ENCODE measurements around the gene GABBR2.

GABBR2 gene

GRCh38 chr9:98359569-98359968 is 349.2 kb downstream of the GABBR2 start:
- no peak overlapping the region for H3K4me3 Mint-ChIP-seq
- peak overlapping the region; percentile 57 for H3K27ac Mint-ChIP-seq
- H3K36me3 Mint-ChIP-seq (ENCODE audit: low read depth) = no peaks in the 10 kb centered on the region
- peaks cover 12% of the 10 kb centered on the region for H3K9me3 Mint-ChIP-seq
- peaks cover 12% of the 10 kb centered on the region for H3K4me1 Mint-ChIP-seq
- H3K27me3 Mint-ChIP-seq (ENCODE audit: low read depth, poor library complexity) = peaks cover 23% of the 10 kb centered on the region
- TF ChIP-seq CTCF (IDR thresholded peaks at IDR 0.05) = no peak
- DNase-seq = no peak

GRCh38 chr9:98357921-98358535 is 350.7 kb downstream of the GABBR2 start:
- Mint-ChIP-seq H3K27ac (no peak overlapping the region), H3K4me1 (peaks cover 12% of the 10 kb centered on the region), H3K9me3 (peaks cover 12% of the 10 kb centered on the region), H3K36me3 (ENCODE audit: low read depth) (no peaks in the 10 kb centered on the region), H3K4me3 (no peak overlapping the region), H3K27me3 (ENCODE audit: low read depth, poor library complexity) (peaks cover 23% of the 10 kb centered on the region)
- no peak for DNase-seq
- TF ChIP-seq CTCF (IDR thresholded peaks at IDR 0.05) = no peak

GRCh38 chr9:98356953-98357690 is 351.6 kb downstream of the GABBR2 start:
- no peak overlapping the region for H3K4me3 Mint-ChIP-seq
- H3K27me3 Mint-ChIP-seq (ENCODE audit: low read depth, poor library complexity) = peaks cover 19% of the 10 kb centered on the region
- TF ChIP-seq CTCF (IDR thresholded peaks at IDR 0.05) = no peak
- no peak overlapping the region for H3K27ac Mint-ChIP-seq
- no peaks in the 10 kb centered on the region for H3K36me3 Mint-ChIP-seq (ENCODE audit: low read depth)
- H3K4me1 Mint-ChIP-seq = peaks cover 12% of the 10 kb centered on the region
- no peak for DNase-seq
- peaks cover 14% of the 10 kb centered on the region for H3K9me3 Mint-ChIP-seq

GRCh38 chr9:98356326-98356725 is 352.4 kb downstream of the GABBR2 start:
- no peaks in the 10 kb centered on the region for H3K36me3 Mint-ChIP-seq (ENCODE audit: low read depth)
- H3K4me3 Mint-ChIP-seq = no peak overlapping the region
- TF ChIP-seq CTCF (IDR thresholded peaks at IDR 0.05) = no peak
- DNase-seq = no peak
- peaks cover 19% of the 10 kb centered on the region for H3K27me3 Mint-ChIP-seq (ENCODE audit: low read depth, poor library complexity)
- H3K9me3 Mint-ChIP-seq = peaks cover 22% of the 10 kb centered on the region
- peaks cover 12% of the 10 kb centered on the region for H3K4me1 Mint-ChIP-seq
- no peak overlapping the region for H3K27ac Mint-ChIP-seq

GRCh38 chr9:98351370-98351769 is 357.4 kb downstream of the GABBR2 start:
- Mint-ChIP-seq H3K9me3 (peaks cover 28% of the 10 kb centered on the region), H3K27ac (no peak overlapping the region), H3K36me3 (ENCODE audit: low read depth) (no peaks in the 10 kb centered on the region), H3K27me3 (ENCODE audit: low read depth, poor library complexity) (peaks cover 13% of the 10 kb centered on the region), H3K4me1 (no peaks in the 10 kb centered on the region), H3K4me3 (no peak overlapping the region)
- DNase-seq = no peak
- no peak for TF ChIP-seq CTCF (IDR thresholded peaks at IDR 0.05)

- H3K9me3 Mint-ChIP-seq = peaks cover 16% of the 10 kb centered on the region
- H3K4me1 Mint-ChIP-seq = no peaks in the 10 kb centered on the region
- no peaks in the 10 kb centered on the region for H3K36me3 Mint-ChIP-seq (ENCODE audit: low read depth)
- H3K27me3 Mint-ChIP-seq (ENCODE audit: low read depth, poor library complexity) = peaks cover 22% of the 10 kb centered on the region
- H3K27ac Mint-ChIP-seq = no peak overlapping the region
- no peak overlapping the region for H3K4me3 Mint-ChIP-seq
- no peak for DNase-seq
- no peak for TF ChIP-seq CTCF (IDR thresholded peaks at IDR 0.05)
Observed at GRCh38 chr9:98347642-98348041, 361.1 kb downstream of the GABBR2 start.

Measured in nephron progenitor cell (in vitro differentiated cells).